ENCODE results near the gene DCHS2. TPM values are rescaled to one million over a fixed set of nuclear protein-coding genes. Genes with fewer than 3 reads are reported as not detected.

DCHS2 gene
- polyA plus RNA-seq, 3 donors: not detected

- no peaks in the 10 kb centered on the region for H4K20me1 ChIP-seq (ENCODE audit: insufficient read depth, low read length)
- no peaks in the 10 kb centered on the region for H3K27me3 ChIP-seq (ENCODE audit: control insufficient read depth in 2 of 2, insufficient read depth in 2 of 2, low read length in 2 of 2)
- H3K27ac ChIP-seq (ENCODE audit: low read depth in 1 of 2, low read length in 2 of 2): no peak overlapping the region
- WGBS (ENCODE audit: insufficient coverage): no CpG with 5 or more reads among the region's 1 CpG
- H2AFZ ChIP-seq (ENCODE audit: insufficient read depth, low read depth, low read length, poor library complexity, severe bottlenecking): no peak overlapping the region
- intact Hi-C loops (cut with micrococcal nuclease): no loop called here
- peaks cover 0 to 2% (median 0%) of the 10 kb centered on the region in 3 donors for H3K27me3 Mint-ChIP-seq (ENCODE audit: low read depth in 3 of 3)
- H3K4me3 ChIP-seq (replicated peaks in 1 of 3; ENCODE audit: low read depth in 2 of 3, low read length in 3 of 3): no peak overlapping the region
- TF ChIP-seq CTCF (IDR thresholded peaks at IDR 0.05): no peak
- no peak overlapping the region for H3K4me3 Mint-ChIP-seq
- H3K4me1 ChIP-seq (ENCODE audit: control insufficient read depth in 1 of 2, insufficient read depth in 2 of 2, low read length in 2 of 2): no peaks in the 10 kb centered on the region
- no peak for DNase-seq
- no peak overlapping the region for H3K9ac ChIP-seq (ENCODE audit: insufficient read depth, low read length, poor library complexity, severe bottlenecking)
- H3K4me2 ChIP-seq (replicated peaks; ENCODE audit: extremely low read depth, low read length, poor library complexity, severe bottlenecking): no peak overlapping the region
- H3K36me3 ChIP-seq (replicated peaks in 1 of 2; ENCODE audit: control insufficient read depth in 1 of 2, insufficient read depth in 2 of 2, low read length in 2 of 2): no peaks in the 10 kb centered on the region
- no peaks in the 10 kb centered on the region for H3K36me3 Mint-ChIP-seq
- no peak overlapping the region for H3K27ac Mint-ChIP-seq
- peaks cover 0 to 3% (median 0%) of the 10 kb centered on the region in 7 donors for H3K9me3 Mint-ChIP-seq
- no peaks in the 10 kb centered on the region for H3K79me2 ChIP-seq (ENCODE audit: insufficient read depth, low read length)
- H3K9me3 ChIP-seq (replicated peaks in 1 of 2; ENCODE audit: control insufficient read depth in 1 of 2, insufficient read depth in 1 of 2, low read length in 2 of 2): no peaks in the 10 kb centered on the region
- no peaks in the 10 kb centered on the region for H3K4me1 Mint-ChIP-seq
These were observed 280.1 kb downstream of the DCHS2 start for GRCh38 chr4:154211506-154211905.

GRCh38 chr4:154208424-154208823 is 283.2 kb downstream of the DCHS2 start:
- no peak overlapping the region for H3K27ac Mint-ChIP-seq

More at GRCh38 chr4:154208424-154208823, 283.2 kb downstream of the DCHS2 start:
- no peaks in the 10 kb centered on the region for H3K27me3 ChIP-seq (ENCODE audit: control insufficient read depth in 2 of 2, insufficient read depth in 2 of 2, low read length in 2 of 2)
- no peak overlapping the region for H3K4me2 ChIP-seq (replicated peaks; ENCODE audit: extremely low read depth, low read length, poor library complexity, severe bottlenecking)
- H2AFZ ChIP-seq (ENCODE audit: insufficient read depth, low read depth, low read length, poor library complexity, severe bottlenecking): no peak overlapping the region
- Mint-ChIP-seq H3K9me3 (peaks cover 0 to 2% (median 0%) of the 10 kb centered on the region in 7 donors), H3K4me3 (no peak overlapping the region), H3K4me1 (no peaks in the 10 kb centered on the region), H3K27me3 (ENCODE audit: low read depth in 3 of 3) (peaks cover 0 to 2% (median 0%) of the 10 kb centered on the region in 3 donors), H3K36me3 (no peaks in the 10 kb centered on the region)
- H3K27ac ChIP-seq (ENCODE audit: low read depth in 1 of 2, low read length in 2 of 2): no peak overlapping the region
- H4K20me1 ChIP-seq (ENCODE audit: insufficient read depth, low read length): no peaks in the 10 kb centered on the region
- no peak for DNase-seq
- H3K36me3 ChIP-seq (replicated peaks in 1 of 2; ENCODE audit: control insufficient read depth in 1 of 2, insufficient read depth in 2 of 2, low read length in 2 of 2): no peaks in the 10 kb centered on the region
- intact Hi-C loops (cut with micrococcal nuclease): no loop called here
- no peak for TF ChIP-seq CTCF (IDR thresholded peaks at IDR 0.05)
- no peak overlapping the region for H3K9ac ChIP-seq (ENCODE audit: insufficient read depth, low read length, poor library complexity, severe bottlenecking)
- H3K79me2 ChIP-seq (ENCODE audit: insufficient read depth, low read length): no peaks in the 10 kb centered on the region
- no peaks in the 10 kb centered on the region for H3K4me1 ChIP-seq (ENCODE audit: control insufficient read depth in 1 of 2, insufficient read depth in 2 of 2, low read length in 2 of 2)
- no peaks in the 10 kb centered on the region for H3K9me3 ChIP-seq (replicated peaks in 1 of 2; ENCODE audit: control insufficient read depth in 1 of 2, insufficient read depth in 1 of 2, low read length in 2 of 2)
- no CpG with 5 or more reads among the region's 5 CpGs for WGBS (ENCODE audit: insufficient coverage)
- H3K4me3 ChIP-seq (replicated peaks in 1 of 3; ENCODE audit: low read depth in 2 of 3, low read length in 3 of 3): no peak overlapping the region

Data from CD14-positive monocyte (primary cell).